WTC11 (cell line): ENCODE data around the gene PTPRN2. TPM values are rescaled to one million over a fixed set of nuclear protein-coding genes. Genes with fewer than 3 reads are reported as not detected.

Source experiments
- ATAC-seq: fragments of 200-7000 bp; cut with Tn5 transposase; 2 replicates; pipeline ENCODE4 v1.10.0; 2021; ENCODE audit warnings: mild to moderate bottlenecking, moderate library complexity
- CTCF ChIA-PET: fragments of 300-600 bp; sonication (Branson Sonifier 250); formaldehyde crosslinking; loops from one replicate; lab custom pipeline; 2021; ENCODE audit warnings: antibody characterized with exemption; lab: Charles Lee
- POLR2A ChIA-PET: fragments of 350-600 bp; sonication (Branson Sonifier 250); formaldehyde crosslinking; loops from one replicate; lab custom pipeline; 2021; ENCODE audit warnings: antibody characterized with exemption; lab: Charles Lee
- DNase-seq: peaks from one replicate; pipeline ENCODE4 v3.0.0; 2021; ENCODE audit warnings: low spot score
- H3K27ac Mint-ChIP-seq: 2 replicates; pipeline ENCODE4 v1.8.0; 2021; ENCODE audit warnings: mixed read lengths
- H3K27me3 Mint-ChIP-seq: 2 replicates; pipeline ENCODE4 v1.8.0; 2021; ENCODE audit warnings: low read depth, mild to moderate bottlenecking, moderate library complexity, mixed read lengths
- H3K36me3 Mint-ChIP-seq: 2 replicates; pipeline ENCODE4 v1.8.0; 2021; ENCODE audit warnings: mixed read lengths
- H3K4me1 Mint-ChIP-seq: 2 replicates; pipeline ENCODE4 v1.8.0; 2022; ENCODE audit warnings: mixed read lengths
- H3K4me3 Mint-ChIP-seq: 2 replicates; pipeline ENCODE4 v1.8.0; 2021; ENCODE audit warnings: mild to moderate bottlenecking, moderate library complexity, mixed read lengths
- H3K9me3 Mint-ChIP-seq: 2 replicates; pipeline ENCODE4 v1.8.0; 2021; ENCODE audit warnings: mixed read lengths
- CREM ChIP-seq: sonication (generic); formaldehyde crosslinking; IDR thresholded peaks from 2 replicates; pipeline ENCODE4 v1.8.1; 2022; ENCODE audit warnings: mild to moderate bottlenecking, missing genetic modification reagents, moderate library complexity
- ELF4 ChIP-seq: sonication (generic); formaldehyde crosslinking; IDR thresholded peaks from 2 replicates; pipeline ENCODE4 v1.8.1; 2022; ENCODE audit warnings: low read depth, mild to moderate bottlenecking, moderate library complexity, missing genetic modification reagents
- FOXK1 ChIP-seq: sonication (generic); formaldehyde crosslinking; IDR thresholded peaks from 2 replicates; pipeline ENCODE4 v1.8.0; 2022; ENCODE audit warnings: mild to moderate bottlenecking, moderate library complexity, missing genetic modification reagents
- FOXP1 ChIP-seq: sonication (generic); formaldehyde crosslinking; IDR thresholded peaks from 2 replicates; pipeline ENCODE4 v1.8.0; 2022; ENCODE audit warnings: missing genetic modification reagents, mild to moderate bottlenecking, moderate library complexity, borderline replicate concordance
- GABPB1 ChIP-seq: sonication (generic); formaldehyde crosslinking; IDR thresholded peaks from 2 replicates; pipeline ENCODE4 v1.8.1; 2023; ENCODE audit warnings: mild to moderate bottlenecking, missing genetic modification reagents
- IRF2 ChIP-seq: sonication (generic); formaldehyde crosslinking; IDR thresholded peaks from 2 replicates; pipeline ENCODE4 v1.8.0; 2022; ENCODE audit warnings: low read depth, missing genetic modification reagents, borderline replicate concordance
- JUN ChIP-seq: sonication (generic); formaldehyde crosslinking; IDR thresholded peaks from 2 replicates; pipeline ENCODE4 v1.8.0; 2023; ENCODE audit warnings: mild to moderate bottlenecking, missing genetic modification reagents
- MYBL2 ChIP-seq: sonication (generic); formaldehyde crosslinking; IDR thresholded peaks from 2 replicates; pipeline ENCODE4 v1.8.1; 2023; ENCODE audit warnings: mild to moderate bottlenecking, moderate library complexity, missing genetic modification reagents
- NR2C2 ChIP-seq: sonication (generic); formaldehyde crosslinking; IDR thresholded peaks from 2 replicates; pipeline ENCODE4 v1.8.0; 2022; ENCODE audit warnings: mild to moderate bottlenecking, missing genetic modification reagents
- NR3C1 ChIP-seq: sonication (generic); formaldehyde crosslinking; conservative IDR thresholded peaks from 2 replicates; pipeline ENCODE4 v1.8.1; 2023; ENCODE audit warnings: low read depth, mild to moderate bottlenecking, missing genetic modification reagents
- SMAD4 ChIP-seq: sonication (generic); formaldehyde crosslinking; IDR thresholded peaks from 2 replicates; pipeline ENCODE4 v1.8.0; 2022; ENCODE audit warnings: mild to moderate bottlenecking, missing genetic modification reagents
- ZNF219 ChIP-seq: sonication (generic); formaldehyde crosslinking; IDR thresholded peaks from 2 replicates; pipeline ENCODE4 v1.8.0; 2023; ENCODE audit warnings: missing genetic modification reagents, mild to moderate bottlenecking, borderline replicate concordance
- ZNF396 ChIP-seq: fragments of 250-450 bp; sonication (Bioruptor Pico); IDR thresholded peaks from 2 replicates; pipeline ENCODE4 v1.8.0; 2021; ENCODE audit warnings: mild to moderate bottlenecking, moderate library complexity, borderline replicate concordance
- ZNF416 ChIP-seq: fragments of 250-450 bp; sonication (Bioruptor Pico); IDR thresholded peaks from 2 replicates; pipeline ENCODE4 v1.9.0; 2021; ENCODE audit warnings: mild to moderate bottlenecking, inconsistent platforms
- total RNA-seq: library from RNA; stranded (reverse); gene quantifications from 3 replicates; pipeline ENCODE4 v1.2.3, GENCODE V29; 2021
- TF ChIP-seq, protein P1 (sequence below): sonication (generic); formaldehyde crosslinking; IDR thresholded peaks from 2 replicates; pipeline ENCODE4 v1.8.1; 2022; ENCODE audit warnings: low read depth, mild to moderate bottlenecking, moderate library complexity, missing genetic modification reagents, borderline replicate concordance
- TF ChIP-seq, protein P2 (sequence below): sonication (generic); formaldehyde crosslinking; IDR thresholded peaks from 2 replicates; pipeline ENCODE4 v1.8.0; 2023; ENCODE audit warnings: missing genetic modification reagents, mild to moderate bottlenecking, borderline replicate concordance
- TF ChIP-seq, protein P3 (sequence below): sonication (generic); formaldehyde crosslinking; IDR thresholded peaks from 2 replicates; pipeline ENCODE4 v1.8.0; 2023; ENCODE audit warnings: mild to moderate bottlenecking, missing genetic modification reagents
- TF ChIP-seq, protein P4 (sequence below): fragments of 250-450 bp; sonication (Bioruptor Pico); IDR thresholded peaks from 2 replicates; pipeline ENCODE4 v1.8.0; 2021; ENCODE audit warnings: mild to moderate bottlenecking
- TF ChIP-seq, protein P5 (sequence below): sonication (generic); formaldehyde crosslinking; IDR thresholded peaks from 2 replicates; pipeline ENCODE4 v1.8.1; 2022; ENCODE audit warnings: mild to moderate bottlenecking, missing genetic modification reagents, moderate library complexity, borderline replicate concordance
- TF ChIP-seq, protein P6 (sequence below): fragments of 200-600 bp; IDR thresholded peaks from 2 replicates; pipeline ENCODE4 v1.8.0; 2022; ENCODE audit warnings: antibody characterized with exemption

Gene PTPRN2
- total RNA-seq, 1 experiment from 2014 or later: 4.7 TPM

DNA sequence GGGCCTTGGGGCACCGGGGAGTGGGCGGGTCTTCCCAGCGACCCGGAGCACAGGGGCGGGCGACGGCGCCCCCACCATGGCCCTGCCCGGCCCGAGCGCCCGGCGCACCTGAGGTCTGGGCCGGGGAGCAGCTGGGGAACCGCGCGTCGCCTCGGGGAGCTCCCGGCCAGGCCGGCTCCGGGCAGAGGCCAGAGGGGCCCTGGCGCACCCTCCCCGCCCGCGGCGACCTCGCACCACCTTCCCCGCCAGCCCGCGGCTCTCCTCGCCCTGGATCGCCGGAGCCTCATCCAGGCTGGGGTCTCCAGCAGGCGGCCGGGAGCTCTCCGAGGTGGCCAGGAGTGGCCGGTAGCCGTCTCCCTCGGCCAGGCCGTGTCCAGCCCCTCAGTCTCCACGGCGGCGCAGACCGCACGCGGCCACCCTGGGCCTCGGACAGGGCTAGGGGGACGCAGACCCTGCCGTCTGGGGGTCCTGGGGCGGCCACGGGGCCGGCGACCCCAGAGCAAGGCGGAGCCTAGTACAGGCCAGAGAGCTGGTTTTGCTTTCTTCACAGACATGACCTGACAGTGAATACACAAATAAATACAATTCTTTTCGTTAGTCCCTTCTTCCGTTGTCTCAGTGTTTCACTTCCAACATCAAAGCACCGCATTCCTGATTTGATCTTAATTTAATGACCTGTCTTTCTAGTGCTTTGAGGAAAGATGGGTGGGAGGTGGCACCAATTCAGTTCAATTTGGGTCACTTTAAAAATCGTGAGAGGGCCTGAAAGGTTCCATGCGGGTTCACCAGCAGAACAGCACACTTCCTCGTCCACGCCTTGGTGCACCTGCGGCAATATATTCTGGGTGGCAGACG, 893.9 kb downstream of the PTPRN2 start:
- ATAC-seq (peak; percentile 13), DNase-seq (peak; percentile 31)
- ChIA-PET POLR2A (no interaction called here), CTCF (interaction anchor here (0.6 to 1.2 kb wide), 3 partner anchors 16 to 1880 kb away, joined by 3 to 4 read pairs (median 3); no protein-coding TSS in a partner anchor)
- Mint-ChIP-seq H3K4me1 (peaks cover 4% of the 10 kb centered on the region), H3K9me3 (0 out of 2 replicates have a peak, but pooled peaks cover 3% of the 10 kb centered on the region), H3K4me3 (peak overlapping the region; percentile 57), H3K27me3 (peaks cover 59% of the 10 kb centered on the region), H3K36me3 (0 out of 2 replicates have a peak, but pooled peaks cover 2% of the 10 kb centered on the region), H3K27ac (no peak overlapping the region)
- TF ChIP-seq GABPB1 (no peak), NR2C2 (CRISPR knock-in tag) (no peak), CREM (CRISPR knock-in tag) (0 out of 2 replicates have a peak, but pooled peaks have one; percentile 22), ELF4 (CRISPR knock-in tag) (0 out of 2 replicates have a peak, but pooled peaks have one; percentile 54), SMAD4 (CRISPR knock-in tag) (no peak), JUN (CRISPR knock-in tag) (0 out of 2 replicates have a peak, but pooled peaks have one; percentile 68), FOXP1 (CRISPR knock-in tag) (peak; percentile 23; the same call in 1 of the 2 replicates)
- TF ChIP-seq, protein P1, sequence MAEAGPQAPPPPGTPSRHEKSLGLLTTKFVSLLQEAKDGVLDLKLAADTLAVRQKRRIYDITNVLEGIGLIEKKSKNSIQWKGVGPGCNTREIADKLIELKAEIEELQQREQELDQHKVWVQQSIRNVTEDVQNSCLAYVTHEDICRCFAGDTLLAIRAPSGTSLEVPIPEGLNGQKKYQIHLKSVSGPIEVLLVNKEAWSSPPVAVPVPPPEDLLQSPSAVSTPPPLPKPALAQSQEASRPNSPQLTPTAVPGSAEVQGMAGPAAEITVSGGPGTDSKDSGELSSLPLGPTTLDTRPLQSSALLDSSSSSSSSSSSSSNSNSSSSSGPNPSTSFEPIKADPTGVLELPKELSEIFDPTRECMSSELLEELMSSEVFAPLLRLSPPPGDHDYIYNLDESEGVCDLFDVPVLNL (CRISPR knock-in tag): no peak
- TF ChIP-seq, protein P2, sequence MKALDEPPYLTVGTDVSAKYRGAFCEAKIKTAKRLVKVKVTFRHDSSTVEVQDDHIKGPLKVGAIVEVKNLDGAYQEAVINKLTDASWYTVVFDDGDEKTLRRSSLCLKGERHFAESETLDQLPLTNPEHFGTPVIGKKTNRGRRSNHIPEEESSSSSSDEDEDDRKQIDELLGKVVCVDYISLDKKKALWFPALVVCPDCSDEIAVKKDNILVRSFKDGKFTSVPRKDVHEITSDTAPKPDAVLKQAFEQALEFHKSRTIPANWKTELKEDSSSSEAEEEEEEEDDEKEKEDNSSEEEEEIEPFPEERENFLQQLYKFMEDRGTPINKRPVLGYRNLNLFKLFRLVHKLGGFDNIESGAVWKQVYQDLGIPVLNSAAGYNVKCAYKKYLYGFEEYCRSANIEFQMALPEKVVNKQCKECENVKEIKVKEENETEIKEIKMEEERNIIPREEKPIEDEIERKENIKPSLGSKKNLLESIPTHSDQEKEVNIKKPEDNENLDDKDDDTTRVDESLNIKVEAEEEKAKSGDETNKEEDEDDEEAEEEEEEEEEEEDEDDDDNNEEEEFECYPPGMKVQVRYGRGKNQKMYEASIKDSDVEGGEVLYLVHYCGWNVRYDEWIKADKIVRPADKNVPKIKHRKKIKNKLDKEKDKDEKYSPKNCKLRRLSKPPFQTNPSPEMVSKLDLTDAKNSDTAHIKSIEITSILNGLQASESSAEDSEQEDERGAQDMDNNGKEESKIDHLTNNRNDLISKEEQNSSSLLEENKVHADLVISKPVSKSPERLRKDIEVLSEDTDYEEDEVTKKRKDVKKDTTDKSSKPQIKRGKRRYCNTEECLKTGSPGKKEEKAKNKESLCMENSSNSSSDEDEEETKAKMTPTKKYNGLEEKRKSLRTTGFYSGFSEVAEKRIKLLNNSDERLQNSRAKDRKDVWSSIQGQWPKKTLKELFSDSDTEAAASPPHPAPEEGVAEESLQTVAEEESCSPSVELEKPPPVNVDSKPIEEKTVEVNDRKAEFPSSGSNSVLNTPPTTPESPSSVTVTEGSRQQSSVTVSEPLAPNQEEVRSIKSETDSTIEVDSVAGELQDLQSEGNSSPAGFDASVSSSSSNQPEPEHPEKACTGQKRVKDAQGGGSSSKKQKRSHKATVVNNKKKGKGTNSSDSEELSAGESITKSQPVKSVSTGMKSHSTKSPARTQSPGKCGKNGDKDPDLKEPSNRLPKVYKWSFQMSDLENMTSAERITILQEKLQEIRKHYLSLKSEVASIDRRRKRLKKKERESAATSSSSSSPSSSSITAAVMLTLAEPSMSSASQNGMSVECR: peak; percentile 44; the same call in 1 of the 2 replicates

DNA sequence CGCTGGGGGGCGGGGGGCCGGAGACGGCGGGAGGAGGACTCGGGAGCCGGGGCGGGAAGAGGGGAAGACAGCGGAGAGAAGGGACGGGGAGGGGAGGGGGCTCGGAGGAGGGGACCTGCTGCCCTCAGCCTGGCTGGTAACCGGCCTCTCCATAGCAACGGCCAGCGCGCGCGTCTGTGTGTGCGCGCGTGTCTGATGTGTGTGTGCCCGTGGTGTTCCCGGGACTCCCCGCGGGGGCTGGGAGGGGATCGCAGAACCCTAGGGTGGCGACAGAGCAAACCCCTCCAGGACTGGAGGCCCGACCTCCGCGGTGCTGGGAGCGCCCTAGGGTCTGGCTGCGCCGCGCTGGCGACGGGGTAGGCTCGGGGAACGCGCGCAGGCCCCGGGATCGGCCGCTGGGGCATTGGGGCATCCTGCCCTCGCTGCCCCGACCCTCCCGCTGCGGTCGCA, 894.5 kb downstream of the PTPRN2 start:
- ChIA-PET POLR2A (no interaction called here), CTCF (interaction anchor here (1.2 kb wide), 2 partner anchors 16 to 218 kb away, joined by 3 to 4 read pairs; no protein-coding TSS in a partner anchor)
- Mint-ChIP-seq H3K27me3 (peaks cover 66% of the 10 kb centered on the region), H3K27ac (no peak overlapping the region), H3K4me3 (peak overlapping the region; percentile 18; the same call in 1 of the 2 replicates), H3K9me3 (0 out of 2 replicates have a peak, but pooled peaks cover 3% of the 10 kb centered on the region), H3K4me1 (peaks cover 4% of the 10 kb centered on the region), H3K36me3 (0 out of 2 replicates have a peak, but pooled peaks cover 2% of the 10 kb centered on the region)
- DNase-seq (peak; percentile 34), ATAC-seq (peak; percentile 10)
- TF ChIP-seq ZNF219: no peak
- TF ChIP-seq FOXK1: no peak
- TF ChIP-seq, protein P3, sequence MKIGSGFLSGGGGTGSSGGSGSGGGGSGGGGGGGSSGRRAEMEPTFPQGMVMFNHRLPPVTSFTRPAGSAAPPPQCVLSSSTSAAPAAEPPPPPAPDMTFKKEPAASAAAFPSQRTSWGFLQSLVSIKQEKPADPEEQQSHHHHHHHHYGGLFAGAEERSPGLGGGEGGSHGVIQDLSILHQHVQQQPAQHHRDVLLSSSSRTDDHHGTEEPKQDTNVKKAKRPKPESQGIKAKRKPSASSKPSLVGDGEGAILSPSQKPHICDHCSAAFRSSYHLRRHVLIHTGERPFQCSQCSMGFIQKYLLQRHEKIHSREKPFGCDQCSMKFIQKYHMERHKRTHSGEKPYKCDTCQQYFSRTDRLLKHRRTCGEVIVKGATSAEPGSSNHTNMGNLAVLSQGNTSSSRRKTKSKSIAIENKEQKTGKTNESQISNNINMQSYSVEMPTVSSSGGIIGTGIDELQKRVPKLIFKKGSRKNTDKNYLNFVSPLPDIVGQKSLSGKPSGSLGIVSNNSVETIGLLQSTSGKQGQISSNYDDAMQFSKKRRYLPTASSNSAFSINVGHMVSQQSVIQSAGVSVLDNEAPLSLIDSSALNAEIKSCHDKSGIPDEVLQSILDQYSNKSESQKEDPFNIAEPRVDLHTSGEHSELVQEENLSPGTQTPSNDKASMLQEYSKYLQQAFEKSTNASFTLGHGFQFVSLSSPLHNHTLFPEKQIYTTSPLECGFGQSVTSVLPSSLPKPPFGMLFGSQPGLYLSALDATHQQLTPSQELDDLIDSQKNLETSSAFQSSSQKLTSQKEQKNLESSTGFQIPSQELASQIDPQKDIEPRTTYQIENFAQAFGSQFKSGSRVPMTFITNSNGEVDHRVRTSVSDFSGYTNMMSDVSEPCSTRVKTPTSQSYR: no peak
- TF ChIP-seq MYBL2 (CRISPR knock-in tag): no peak
- TF ChIP-seq, protein P4, sequence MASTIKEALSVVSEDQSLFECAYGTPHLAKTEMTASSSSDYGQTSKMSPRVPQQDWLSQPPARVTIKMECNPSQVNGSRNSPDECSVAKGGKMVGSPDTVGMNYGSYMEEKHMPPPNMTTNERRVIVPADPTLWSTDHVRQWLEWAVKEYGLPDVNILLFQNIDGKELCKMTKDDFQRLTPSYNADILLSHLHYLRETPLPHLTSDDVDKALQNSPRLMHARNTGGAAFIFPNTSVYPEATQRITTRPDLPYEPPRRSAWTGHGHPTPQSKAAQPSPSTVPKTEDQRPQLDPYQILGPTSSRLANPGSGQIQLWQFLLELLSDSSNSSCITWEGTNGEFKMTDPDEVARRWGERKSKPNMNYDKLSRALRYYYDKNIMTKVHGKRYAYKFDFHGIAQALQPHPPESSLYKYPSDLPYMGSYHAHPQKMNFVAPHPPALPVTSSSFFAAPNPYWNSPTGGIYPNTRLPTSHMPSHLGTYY (CRISPR knock-in tag): no peak
- TF ChIP-seq IRF2 (CRISPR knock-in tag): no peak
- no peak for TF ChIP-seq NR3C1 (CRISPR knock-in tag)
- TF ChIP-seq ZNF396: no peak
- TF ChIP-seq, protein P5, sequence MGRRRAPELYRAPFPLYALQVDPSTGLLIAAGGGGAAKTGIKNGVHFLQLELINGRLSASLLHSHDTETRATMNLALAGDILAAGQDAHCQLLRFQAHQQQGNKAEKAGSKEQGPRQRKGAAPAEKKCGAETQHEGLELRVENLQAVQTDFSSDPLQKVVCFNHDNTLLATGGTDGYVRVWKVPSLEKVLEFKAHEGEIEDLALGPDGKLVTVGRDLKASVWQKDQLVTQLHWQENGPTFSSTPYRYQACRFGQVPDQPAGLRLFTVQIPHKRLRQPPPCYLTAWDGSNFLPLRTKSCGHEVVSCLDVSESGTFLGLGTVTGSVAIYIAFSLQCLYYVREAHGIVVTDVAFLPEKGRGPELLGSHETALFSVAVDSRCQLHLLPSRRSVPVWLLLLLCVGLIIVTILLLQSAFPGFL (CRISPR knock-in tag): no peak
- TF ChIP-seq ELF4 (CRISPR knock-in tag): no peak
- TF ChIP-seq, protein P6, sequence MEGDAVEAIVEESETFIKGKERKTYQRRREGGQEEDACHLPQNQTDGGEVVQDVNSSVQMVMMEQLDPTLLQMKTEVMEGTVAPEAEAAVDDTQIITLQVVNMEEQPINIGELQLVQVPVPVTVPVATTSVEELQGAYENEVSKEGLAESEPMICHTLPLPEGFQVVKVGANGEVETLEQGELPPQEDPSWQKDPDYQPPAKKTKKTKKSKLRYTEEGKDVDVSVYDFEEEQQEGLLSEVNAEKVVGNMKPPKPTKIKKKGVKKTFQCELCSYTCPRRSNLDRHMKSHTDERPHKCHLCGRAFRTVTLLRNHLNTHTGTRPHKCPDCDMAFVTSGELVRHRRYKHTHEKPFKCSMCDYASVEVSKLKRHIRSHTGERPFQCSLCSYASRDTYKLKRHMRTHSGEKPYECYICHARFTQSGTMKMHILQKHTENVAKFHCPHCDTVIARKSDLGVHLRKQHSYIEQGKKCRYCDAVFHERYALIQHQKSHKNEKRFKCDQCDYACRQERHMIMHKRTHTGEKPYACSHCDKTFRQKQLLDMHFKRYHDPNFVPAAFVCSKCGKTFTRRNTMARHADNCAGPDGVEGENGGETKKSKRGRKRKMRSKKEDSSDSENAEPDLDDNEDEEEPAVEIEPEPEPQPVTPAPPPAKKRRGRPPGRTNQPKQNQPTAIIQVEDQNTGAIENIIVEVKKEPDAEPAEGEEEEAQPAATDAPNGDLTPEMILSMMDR: no peak
- no peak for TF ChIP-seq ZNF416
- TF ChIP-seq FOXP1 (CRISPR knock-in tag): no peak
